GM18499 (cell line): ENCODE results near the gene NF1.
"Not testable (repeated sequence)": the region's sequence is repeated elsewhere in the genome, so short reads cannot be mapped to it uniquely, and the experiment has no call there.

Source experiments
- ATAC-seq: cut with Tn5 transposase; IDR thresholded peaks from one replicate; pipeline ENCODE4 v1.9.1; 2021; ENCODE audit warnings: moderate number of reproducible peaks; ENCODE audit not compliant: insufficient read depth, unreplicated experiment

Gene NF1

DNA sequence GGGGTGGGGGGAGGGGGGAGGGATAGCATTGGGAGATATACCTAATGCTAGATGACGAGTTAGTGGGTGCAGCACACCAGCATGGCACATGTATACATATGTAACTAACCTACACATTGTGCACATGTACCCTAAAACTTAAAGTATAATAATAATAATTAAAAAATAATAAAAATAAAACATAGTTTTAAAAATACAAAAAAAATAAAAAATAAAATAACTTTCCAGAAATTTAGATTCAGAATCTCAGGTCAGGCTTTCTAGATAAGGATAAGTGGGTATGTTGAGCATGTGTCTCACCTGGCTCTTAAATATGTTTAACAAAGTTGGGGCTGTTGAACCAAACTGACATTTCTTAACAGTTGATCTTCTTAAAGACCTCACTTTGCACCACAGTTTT lies 193.2 kb downstream of the NF1 start:
- not testable (repeated sequence) for ATAC-seq

GRCh38 chr17:31289790-31290189 lies 195.0 kb downstream of the NF1 start:
- ATAC-seq, result no peak

DNA sequence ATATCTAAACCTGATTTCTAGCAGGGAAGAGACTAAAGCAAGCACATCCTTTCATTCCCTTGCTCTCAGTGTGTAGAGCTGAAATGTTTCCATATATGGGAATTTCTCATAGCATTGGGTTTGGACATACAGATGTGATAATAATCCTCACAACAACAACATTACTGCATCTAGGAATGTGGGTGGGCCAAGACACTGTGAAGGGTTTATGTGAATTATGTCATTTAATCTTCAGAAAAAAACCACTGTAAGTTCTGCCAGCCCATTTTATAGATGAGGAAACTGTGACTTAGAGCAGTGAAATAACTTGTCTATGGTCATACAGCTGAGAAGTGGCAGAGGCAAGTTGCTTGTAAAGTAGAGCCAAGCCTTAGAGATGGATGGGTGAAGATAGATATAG lies 197.0 kb downstream of the NF1 start:
- ATAC-seq, result no peak

DNA sequence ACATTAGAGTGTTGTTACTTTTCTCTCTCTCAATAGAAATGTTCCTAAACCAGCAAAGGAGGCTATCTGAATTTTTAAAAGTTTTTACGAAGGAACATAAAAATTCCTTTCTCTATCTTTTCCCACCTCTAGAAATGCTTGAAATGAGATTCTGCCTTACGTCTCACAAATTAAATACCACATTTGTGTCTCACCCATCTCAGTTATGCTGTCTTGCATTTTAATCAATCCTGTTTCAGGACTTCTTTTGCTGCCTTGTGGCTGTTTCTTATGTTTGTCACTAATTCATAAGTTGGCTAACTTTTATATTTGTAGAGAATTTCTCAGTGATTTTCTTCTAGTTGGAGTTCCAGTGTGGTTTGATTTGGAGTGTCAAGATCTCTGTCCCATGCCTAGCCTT lies 198.8 kb downstream of the NF1 start:
- no peak for ATAC-seq

DNA sequence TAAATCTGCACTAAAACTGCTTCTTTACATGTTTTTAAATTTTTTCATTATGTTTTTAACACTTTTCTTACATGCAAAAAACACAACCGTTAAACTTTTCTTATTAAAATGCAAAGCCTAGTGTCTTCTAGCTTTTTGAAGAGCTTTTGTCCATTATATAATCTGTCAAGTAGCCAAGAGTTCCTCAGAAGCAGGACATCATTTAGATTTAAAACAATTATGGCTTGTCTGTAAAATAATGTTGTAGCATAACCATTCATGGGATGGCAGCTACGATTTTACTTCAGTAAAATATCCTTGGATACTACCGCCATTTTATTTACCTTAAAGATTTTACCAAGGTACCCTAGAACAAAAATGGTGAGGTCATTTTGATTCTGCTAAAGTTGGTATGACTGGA lies 199.5 kb downstream of the NF1 start:
- no peak for ATAC-seq

- ATAC-seq, result no peak
These were observed 200.2 kb downstream of the NF1 start for GRCh38 chr17:31294820-31295488.

DNA sequence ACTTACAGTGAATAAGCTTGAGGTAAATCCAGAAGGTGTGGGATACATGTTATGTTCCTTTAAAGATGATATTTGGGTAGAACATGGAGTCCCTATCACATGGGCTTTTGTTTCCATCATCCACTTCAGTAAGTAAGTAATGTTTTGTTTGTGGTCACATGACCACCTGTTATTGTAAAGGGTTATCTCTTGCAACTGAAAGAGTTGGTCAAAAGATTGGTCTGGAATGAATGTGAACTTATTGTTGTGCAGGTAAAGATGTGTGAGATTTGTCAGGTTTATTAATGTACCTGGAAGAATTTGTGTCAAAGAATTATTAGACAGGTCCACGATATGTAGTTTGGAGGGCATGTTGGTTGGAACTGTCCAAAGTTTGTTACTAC lies 200.7 kb downstream of the NF1 start:
- no peak for ATAC-seq

- ATAC-seq, result no peak
These were observed 201.4 kb downstream of the NF1 start for GRCh38 chr17:31296142-31296541.

DNA sequence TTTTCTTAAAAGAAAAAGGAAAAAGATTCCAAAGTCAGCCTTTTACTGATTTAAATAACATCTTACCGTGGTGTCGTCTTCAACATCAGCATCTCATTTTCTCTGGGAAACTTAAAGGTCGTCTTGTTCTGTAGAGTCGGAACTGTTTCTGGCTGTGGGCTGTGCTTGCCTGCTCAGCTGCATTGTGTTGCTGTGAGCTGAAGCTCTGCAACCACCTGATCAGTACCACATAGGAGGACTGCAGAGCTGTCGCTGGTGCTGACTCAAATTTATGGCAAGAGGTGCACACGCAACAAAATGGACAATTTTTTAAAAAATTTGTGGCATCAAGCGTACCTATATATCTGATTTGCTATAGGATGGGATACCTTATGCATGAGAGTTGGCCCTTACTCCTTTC lies 202.3 kb downstream of the NF1 start, which contains the start of gene OMG:
TSS of gene OMG (minus strand) at position 150 of the 400 bp plus-strand sequence. CDS start 908 bp downstream, outside the sequence.
- no peak for ATAC-seq

GRCh38 chr17:31299624-31300023 lies 204.8 kb downstream of the NF1 start:
- ATAC-seq, result no peak

DNA sequence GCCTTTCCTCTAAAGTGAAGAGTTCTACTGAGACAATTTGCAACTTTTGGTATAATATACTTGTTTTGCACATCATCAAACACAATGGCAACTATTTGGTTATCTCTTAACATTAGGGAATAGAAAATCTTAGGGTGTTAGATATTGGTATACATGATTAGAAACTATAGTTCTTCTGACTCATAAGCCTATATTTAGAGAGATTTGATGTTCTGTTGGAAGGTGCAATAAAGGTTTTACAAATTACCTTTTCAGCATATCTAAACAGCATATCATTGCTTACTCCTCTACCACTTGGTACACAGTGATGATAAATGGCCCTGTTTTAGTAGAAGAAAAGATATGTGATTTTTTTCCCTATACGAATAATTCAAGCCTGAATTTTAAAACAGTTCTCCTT lies 212.9 kb downstream of the NF1 start:
- no peak for ATAC-seq

DNA sequence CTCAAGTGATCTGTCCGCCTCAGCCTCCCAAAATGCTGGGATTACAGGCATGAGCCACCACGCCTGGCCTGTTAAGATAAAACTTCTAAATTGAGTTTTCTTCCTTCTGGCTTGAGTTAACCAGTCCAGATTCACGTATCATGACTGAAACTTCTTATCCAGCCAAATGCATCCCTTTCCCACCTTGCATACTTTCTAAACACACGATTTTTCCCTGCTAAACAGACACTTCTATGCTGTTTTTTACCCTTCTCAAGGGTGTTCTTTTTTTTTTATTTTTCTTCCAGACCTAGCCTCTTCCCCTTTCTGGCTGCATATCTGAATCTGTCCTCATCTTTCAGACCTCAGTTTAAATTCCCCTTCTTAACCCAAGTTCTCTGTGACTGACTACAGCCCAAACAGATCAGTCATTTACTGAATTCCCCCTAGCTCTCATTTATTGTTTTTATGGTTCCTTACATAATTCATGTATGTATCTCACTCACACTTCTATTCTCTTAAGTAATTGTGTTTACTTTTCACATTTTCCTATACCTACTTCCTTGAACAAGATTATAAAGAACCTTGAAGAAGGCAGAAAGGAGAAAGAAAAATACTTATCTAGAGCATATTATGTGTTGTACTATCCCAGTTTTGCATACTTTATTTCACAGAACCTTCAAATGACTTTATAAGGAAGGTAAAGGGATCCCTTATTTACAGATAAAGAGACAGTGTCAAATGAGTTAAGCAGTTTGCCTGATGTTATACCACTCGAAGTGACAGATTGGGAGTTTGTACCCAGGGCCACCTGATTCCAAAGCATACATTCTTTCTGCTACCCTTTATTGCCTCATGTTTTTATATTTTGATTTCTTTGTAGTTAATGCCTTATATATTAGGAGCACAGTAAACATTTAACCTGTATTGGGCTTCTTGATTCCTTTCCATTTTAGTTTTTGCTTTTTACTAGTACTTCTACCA lies 213.9 kb downstream of the NF1 start:
- no peak for ATAC-seq

- ATAC-seq, result no peak
These were observed 214.8 kb downstream of the NF1 start for GRCh38 chr17:31309556-31309955.

DNA sequence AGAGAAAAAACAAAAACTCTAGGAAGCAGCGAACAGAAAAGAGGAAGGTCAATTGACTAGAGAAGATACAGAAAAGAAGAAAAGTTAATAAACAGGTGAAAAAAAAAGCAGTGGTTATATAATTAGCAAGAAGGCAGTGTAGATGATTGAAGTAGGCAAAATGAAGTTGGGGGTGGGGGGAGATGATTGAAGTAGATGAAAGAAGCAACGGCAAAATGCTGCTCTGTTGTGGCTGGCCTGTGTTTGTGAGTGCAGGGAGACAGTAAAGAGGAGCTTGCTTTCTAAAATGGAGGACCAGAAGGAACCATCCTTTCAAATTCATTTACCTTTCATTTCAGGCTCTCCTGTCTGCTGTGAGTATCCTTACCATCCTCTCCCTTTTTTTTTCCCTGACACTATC lies 215.5 kb downstream of the NF1 start:
- no peak for ATAC-seq

DNA sequence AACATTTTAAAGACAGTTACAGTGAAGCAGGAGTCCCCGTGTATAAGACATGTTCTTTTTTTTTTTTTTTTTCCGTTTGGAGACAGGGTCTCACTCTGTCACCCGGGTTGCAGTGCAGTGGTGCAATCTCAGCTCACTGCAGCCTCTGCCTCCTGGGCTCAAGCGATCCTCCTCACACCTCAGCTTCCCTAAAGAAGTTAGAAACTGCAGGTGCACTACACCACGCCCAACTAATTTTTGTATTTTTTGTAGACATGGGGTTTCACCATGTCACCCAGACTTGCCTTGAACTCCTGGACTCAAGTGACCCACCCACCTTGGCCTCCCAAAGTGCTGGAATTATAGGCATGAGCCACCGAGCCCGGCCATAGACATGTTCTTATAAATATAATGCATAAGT lies 216.1 kb downstream of the NF1 start:
- no peak for ATAC-seq

DNA sequence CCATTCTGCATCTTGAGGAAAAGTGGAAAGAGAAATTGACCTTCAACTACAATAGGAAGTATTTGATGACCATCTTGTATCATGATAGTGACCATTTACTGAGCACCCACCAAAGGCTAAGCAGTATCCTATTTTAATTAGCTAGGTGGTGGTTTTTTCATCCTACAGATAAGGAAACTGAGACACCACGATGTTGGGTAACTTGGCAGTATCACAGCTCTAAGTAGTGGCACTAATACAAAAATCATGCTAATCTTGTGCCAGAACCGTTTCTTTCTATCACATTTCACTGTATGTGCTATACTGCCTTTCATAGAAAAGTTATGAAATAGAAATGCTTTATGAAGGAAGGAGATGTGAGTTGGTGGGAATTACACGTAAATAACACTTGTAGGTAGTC lies 216.7 kb downstream of the NF1 start:
- ATAC-seq, result no peak

DNA sequence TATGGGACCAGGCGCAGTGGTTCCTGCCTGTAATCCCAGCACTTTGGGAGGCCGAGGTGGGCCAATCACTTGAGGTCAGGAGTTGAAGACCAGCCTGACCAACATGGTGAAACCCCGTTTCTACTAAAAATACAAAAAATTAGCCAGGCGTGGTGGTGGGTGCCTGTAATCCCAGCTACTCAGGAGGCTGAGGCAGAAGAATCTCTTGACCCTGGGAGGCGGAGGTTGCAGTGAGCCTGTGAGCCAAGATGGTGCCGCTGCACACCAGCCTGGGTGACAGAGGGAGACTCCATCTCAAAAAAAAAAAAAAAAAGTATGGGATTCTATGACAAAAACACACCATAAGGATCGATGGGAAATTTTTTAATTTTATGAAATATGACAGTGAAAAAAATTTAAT lies 217.4 kb downstream of the NF1 start:
- ATAC-seq, result not testable (repeated sequence)

GRCh38 chr17:31313982-31314781 lies 219.4 kb downstream of the NF1 start, which contains the start of gene EVI2B:
EVI2B (minus strand) TSS chr17:31314054; CDS start chr17:31305609, 8,445 bp downstream.
- no peak for ATAC-seq

GRCh38 chr17:31314782-31315100 lies 220.0 kb downstream of the NF1 start:
- ATAC-seq, result no peak

- no peak for ATAC-seq
These were observed 223.6 kb downstream of the NF1 start for GRCh38 chr17:31318298-31318801.
